Measurements from ENCODE around the gene FBXO47.

The FBXO47 gene

GRCh38 chr17:38904892-38905291 is 62.3 kb downstream of the FBXO47 start:
- H3K4me1 ChIP-seq (ENCODE audit: control insufficient read depth, low read length) = peaks cover 68% of the 10 kb centered on the region
- H4K20me1 ChIP-seq (ENCODE audit: control insufficient read depth, insufficient read depth, low read depth, low read length) = no peaks in the 10 kb centered on the region
- no peaks in the 10 kb centered on the region for H3K9me3 ChIP-seq (ENCODE audit: control insufficient read depth, insufficient read depth, low read length)
- no peak for TF ChIP-seq CTCF (IDR thresholded peaks at IDR 0.05; ENCODE audit: low read depth, low read length, poor library complexity, severe bottlenecking)
- TF ChIP-seq EZH2phosphoT487 (IDR thresholded peaks at IDR 0.05; ENCODE audit: borderline replicate concordance, low read length) = no peak
- no peaks in the 10 kb centered on the region for H3K9me2 ChIP-seq (replicated peaks; ENCODE audit: control insufficient read depth, low read length)
- peaks cover 29% of the 10 kb centered on the region for H3K79me2 ChIP-seq (ENCODE audit: control insufficient read depth, low read length)
- peak overlapping the region; percentile 57 for H3K4me2 ChIP-seq (ENCODE audit: low read length)
- no peaks in the 10 kb centered on the region for H3K27me3 ChIP-seq (ENCODE audit: control insufficient read depth, low read length)
- H3F3A ChIP-seq (ENCODE audit: control insufficient read depth, insufficient read depth) = peaks cover 18% of the 10 kb centered on the region
- peak overlapping the region; percentile 71 for H3K27ac ChIP-seq (ENCODE audit: low read depth, low read length)
- peak overlapping the region; percentile 53 for H3K4me3 ChIP-seq (ENCODE audit: low read length)
- H3K36me3 ChIP-seq (ENCODE audit: control insufficient read depth, low read length) = peaks cover 48% of the 10 kb centered on the region

- Histone ChIP-seq H3K79me2 (ENCODE audit: control insufficient read depth, low read length) (peaks cover 31% of the 10 kb centered on the region), H3K36me3 (ENCODE audit: control insufficient read depth, low read length) (peaks cover 54% of the 10 kb centered on the region), H4K20me1 (ENCODE audit: control insufficient read depth, insufficient read depth, low read depth, low read length) (no peaks in the 10 kb centered on the region)
Measured at GRCh38 chr17:38903404-38903803, 63.8 kb downstream of the FBXO47 start.

GRCh38 chr17:38900978-38901656 is 66.1 kb downstream of the FBXO47 start:
- Histone ChIP-seq H3F3A (ENCODE audit: control insufficient read depth, insufficient read depth) (peaks cover 23% of the 10 kb centered on the region), H3K36me3 (ENCODE audit: control insufficient read depth, low read length) (peaks cover 49% of the 10 kb centered on the region), H3K27ac (ENCODE audit: low read depth, low read length) (no peak overlapping the region), H3K27me3 (ENCODE audit: control insufficient read depth, low read length) (no peaks in the 10 kb centered on the region), H3K79me2 (ENCODE audit: control insufficient read depth, low read length) (peaks cover 10% of the 10 kb centered on the region), H3K9me3 (ENCODE audit: control insufficient read depth, insufficient read depth, low read length) (no peaks in the 10 kb centered on the region), H4K20me1 (ENCODE audit: control insufficient read depth, insufficient read depth, low read depth, low read length) (no peaks in the 10 kb centered on the region), H3K9me2 (replicated peaks; ENCODE audit: control insufficient read depth, low read length) (no peaks in the 10 kb centered on the region), H3K4me2 (ENCODE audit: low read length) (no peak overlapping the region), H3K4me1 (ENCODE audit: control insufficient read depth, low read length) (peaks cover 66% of the 10 kb centered on the region), H3K4me3 (ENCODE audit: low read length) (no peak overlapping the region)
- no peak for TF ChIP-seq CTCF (IDR thresholded peaks at IDR 0.05; ENCODE audit: low read depth, low read length, poor library complexity, severe bottlenecking)

More at GRCh38 chr17:38903404-38903803, 63.8 kb downstream of the FBXO47 start:
- Histone ChIP-seq H3K4me1 (ENCODE audit: control insufficient read depth, low read length) (peaks cover 73% of the 10 kb centered on the region), H3K4me3 (ENCODE audit: low read length) (no peak overlapping the region), H3K27me3 (ENCODE audit: control insufficient read depth, low read length) (no peaks in the 10 kb centered on the region), H3K9me2 (replicated peaks; ENCODE audit: control insufficient read depth, low read length) (no peaks in the 10 kb centered on the region), H3K4me2 (ENCODE audit: low read length) (no peak overlapping the region), H3K27ac (ENCODE audit: low read depth, low read length) (0 out of 2 replicates have a peak overlapping the region, but pooled peaks have one; percentile 6), H3F3A (ENCODE audit: control insufficient read depth, insufficient read depth) (peaks cover 20% of the 10 kb centered on the region), H3K9me3 (ENCODE audit: control insufficient read depth, insufficient read depth, low read length) (no peaks in the 10 kb centered on the region)
- TF ChIP-seq EZH2phosphoT487 (IDR thresholded peaks at IDR 0.05; ENCODE audit: borderline replicate concordance, low read length) = no peak
- TF ChIP-seq CTCF (IDR thresholded peaks at IDR 0.05; ENCODE audit: low read depth, low read length, poor library complexity, severe bottlenecking) = no peak
